ENCODE results near the gene SIPA1.
A peak's percentile ranks its signal among the peaks of the same experiment; 100 is the strongest.

Gene SIPA1

GRCh38 chr11:65617990-65618751 is 19.7 kb upstream of the SIPA1 start:
- H2BK5ac ChIP-seq (ENCODE audit: low read depth, low read length, poor library complexity): no peak overlapping the region
- peak overlapping the region; percentile 56 for H3K18ac ChIP-seq (ENCODE audit: low read length)
- H4K12ac ChIP-seq (ENCODE audit: low read depth, low read length): no peak overlapping the region
- H3K36me3 ChIP-seq (ENCODE audit: control insufficient read depth in 1 of 2, insufficient read depth in 2 of 2, low read length in 2 of 2): peaks cover 57 to 58% of the 10 kb centered on the region in 2 experiments
- H3K4me2 ChIP-seq (ENCODE audit: low read length): no peak overlapping the region
- no peak overlapping the region for H3K14ac ChIP-seq (ENCODE audit: low read length)
- H4K8ac ChIP-seq (ENCODE audit: low read depth, low read length): no peak overlapping the region
- WGBS (ENCODE audit: extremely low coverage, insufficient coverage, insufficient read length): no CpG with 5 or more reads among the region's 33 CpGs
- peaks cover 16% of the 10 kb centered on the region for H3K79me1 ChIP-seq (ENCODE audit: low read length)
- no peak overlapping the region for H3K4ac ChIP-seq (ENCODE audit: low read depth, low read length)
- H3K27me3 ChIP-seq (ENCODE audit: insufficient read depth, low read length): no peaks in the 10 kb centered on the region
- no peaks in the 10 kb centered on the region for H3K9me3 ChIP-seq (ENCODE audit: insufficient read depth, low read depth, low read length)
- H2AFZ ChIP-seq (ENCODE audit: insufficient read depth, low read length, poor library complexity): no peak overlapping the region
- no peak overlapping the region for H3K4me3 ChIP-seq (ENCODE audit: low read depth, low read length)
- no peak overlapping the region for H2BK12ac ChIP-seq (ENCODE audit: low read length)
- DNase-seq: no peak
- no peak overlapping the region for H2BK120ac ChIP-seq (ENCODE audit: insufficient read depth, low read length, poor library complexity)
- H2AK5ac ChIP-seq (ENCODE audit: low read length): no peak overlapping the region
- H4K91ac ChIP-seq (ENCODE audit: low read depth, low read length): no peak overlapping the region
- peaks cover 21% of the 10 kb centered on the region for H3K79me2 ChIP-seq (ENCODE audit: control insufficient read depth, insufficient read depth, low read length, poor library complexity)
- H3K4me1 ChIP-seq (ENCODE audit: control insufficient read depth in 1 of 2, insufficient read depth in 2 of 2, low read length in 2 of 2): peaks cover 8 to 12% of the 10 kb centered on the region in 2 experiments
- H3K23ac ChIP-seq (ENCODE audit: low read length): no peak overlapping the region
- H3K27ac ChIP-seq (ENCODE audit: low read depth, low read length): no peak overlapping the region
- no peak overlapping the region for H3K9ac ChIP-seq (ENCODE audit: low read length)

- H2BK5ac ChIP-seq (ENCODE audit: low read depth, low read length, poor library complexity): no peak overlapping the region
- no peak overlapping the region for H3K27ac ChIP-seq (ENCODE audit: low read depth, low read length)
- H3K4me1 ChIP-seq (ENCODE audit: control insufficient read depth in 1 of 2, insufficient read depth in 2 of 2, low read length in 2 of 2): peaks cover 6 to 9% of the 10 kb centered on the region in 2 experiments
- H2AK5ac ChIP-seq (ENCODE audit: low read length): no peak overlapping the region
- no peaks in the 10 kb centered on the region for H3K27me3 ChIP-seq (ENCODE audit: insufficient read depth, low read length)
- H3K9me3 ChIP-seq (ENCODE audit: insufficient read depth, low read depth, low read length): no peaks in the 10 kb centered on the region
- no peak overlapping the region for H4K91ac ChIP-seq (ENCODE audit: low read depth, low read length)
- H4K8ac ChIP-seq (ENCODE audit: low read depth, low read length): no peak overlapping the region
- no peak overlapping the region for H3K4me2 ChIP-seq (ENCODE audit: low read length)
- whole genome bisulfite sequencing (ENCODE audit: extremely low coverage, insufficient coverage, insufficient read length): no CpG with 5 or more reads among the region's 14 CpGs
- no peak overlapping the region for H3K4ac ChIP-seq (ENCODE audit: low read depth, low read length)
- no peak overlapping the region for H3K14ac ChIP-seq (ENCODE audit: low read length)
- H3K9ac ChIP-seq (ENCODE audit: low read length): no peak overlapping the region
- peaks cover 63 to 64% of the 10 kb centered on the region in 2 experiments for H3K36me3 ChIP-seq (ENCODE audit: control insufficient read depth in 1 of 2, insufficient read depth in 2 of 2, low read length in 2 of 2)
- no peak overlapping the region for H3K23ac ChIP-seq (ENCODE audit: low read length)
- peaks cover 14% of the 10 kb centered on the region for H3K79me1 ChIP-seq (ENCODE audit: low read length)
- H3K18ac ChIP-seq (ENCODE audit: low read length): no peak overlapping the region
- H2BK12ac ChIP-seq (ENCODE audit: low read length): no peak overlapping the region
- no peak for DNase-seq
- no peak overlapping the region for H3K4me3 ChIP-seq (ENCODE audit: low read depth, low read length)
- peaks cover 17% of the 10 kb centered on the region for H3K79me2 ChIP-seq (ENCODE audit: control insufficient read depth, insufficient read depth, low read length, poor library complexity)
- no peak overlapping the region for H2BK120ac ChIP-seq (ENCODE audit: insufficient read depth, low read length, poor library complexity)
- H2AFZ ChIP-seq (ENCODE audit: insufficient read depth, low read length, poor library complexity): no peak overlapping the region
- no peak overlapping the region for H4K12ac ChIP-seq (ENCODE audit: low read depth, low read length)
Observed at GRCh38 chr11:65618763-65619162, 19.1 kb upstream of the SIPA1 start.

GRCh38 chr11:65619281-65619928 is 18.5 kb upstream of the SIPA1 start:
- Histone ChIP-seq H3K4me3 (ENCODE audit: low read depth, low read length) (peak overlapping the region; percentile 16), H2AFZ (ENCODE audit: insufficient read depth, low read length, poor library complexity) (no peak overlapping the region), H3K14ac (ENCODE audit: low read length) (no peak overlapping the region), H3K36me3 (ENCODE audit: control insufficient read depth in 1 of 2, insufficient read depth in 2 of 2, low read length in 2 of 2) (peaks cover 70% of the 10 kb centered on the region in 2 experiments), H3K27ac (ENCODE audit: low read depth, low read length) (no peak overlapping the region), H3K27me3 (ENCODE audit: insufficient read depth, low read length) (no peaks in the 10 kb centered on the region), H3K18ac (ENCODE audit: low read length) (no peak overlapping the region), H2BK5ac (ENCODE audit: low read depth, low read length, poor library complexity) (no peak overlapping the region), H3K4me1 (ENCODE audit: control insufficient read depth in 1 of 2, insufficient read depth in 2 of 2, low read length in 2 of 2) (peaks cover 6 to 9% of the 10 kb centered on the region in 2 experiments), H3K4ac (ENCODE audit: low read depth, low read length) (no peak overlapping the region), H3K79me2 (ENCODE audit: control insufficient read depth, insufficient read depth, low read length, poor library complexity) (peaks cover 13% of the 10 kb centered on the region), H2AK5ac (ENCODE audit: low read length) (no peak overlapping the region), H3K9ac (ENCODE audit: low read length) (no peak overlapping the region), H4K12ac (ENCODE audit: low read depth, low read length) (no peak overlapping the region), H4K91ac (ENCODE audit: low read depth, low read length) (no peak overlapping the region), H2BK12ac (ENCODE audit: low read length) (no peak overlapping the region), H3K4me2 (ENCODE audit: low read length) (no peak overlapping the region), H2BK120ac (ENCODE audit: insufficient read depth, low read length, poor library complexity) (no peak overlapping the region), H4K8ac (ENCODE audit: low read depth, low read length) (no peak overlapping the region), H3K23ac (ENCODE audit: low read length) (no peak overlapping the region), H3K79me1 (ENCODE audit: low read length) (peaks cover 9% of the 10 kb centered on the region), H3K9me3 (ENCODE audit: insufficient read depth, low read depth, low read length) (no peaks in the 10 kb centered on the region)
- DNase-seq: no peak
- no CpG with 5 or more reads among the region's 29 CpGs for WGBS (ENCODE audit: extremely low coverage, insufficient coverage, insufficient read length)

- Histone ChIP-seq H3K9me3 (ENCODE audit: insufficient read depth, low read depth, low read length) (no peaks in the 10 kb centered on the region), H4K91ac (ENCODE audit: low read depth, low read length) (no peak overlapping the region), H3K4me1 (ENCODE audit: control insufficient read depth in 1 of 2, insufficient read depth in 2 of 2, low read length in 2 of 2) (peaks cover 6 to 9% of the 10 kb centered on the region in 2 experiments), H2BK12ac (ENCODE audit: low read length) (no peak overlapping the region), H2AK5ac (ENCODE audit: low read length) (no peak overlapping the region), H3K79me1 (ENCODE audit: low read length) (peaks cover 5% of the 10 kb centered on the region), H3K27me3 (ENCODE audit: insufficient read depth, low read length) (no peaks in the 10 kb centered on the region), H2BK120ac (ENCODE audit: insufficient read depth, low read length, poor library complexity) (no peak overlapping the region), H3K27ac (ENCODE audit: low read depth, low read length) (no peak overlapping the region), H3K18ac (ENCODE audit: low read length) (no peak overlapping the region), H3K23ac (ENCODE audit: low read length) (no peak overlapping the region), H3K4me3 (ENCODE audit: low read depth, low read length) (no peak overlapping the region), H2BK5ac (ENCODE audit: low read depth, low read length, poor library complexity) (no peak overlapping the region), H3K79me2 (ENCODE audit: control insufficient read depth, insufficient read depth, low read length, poor library complexity) (peaks cover 12% of the 10 kb centered on the region), H3K36me3 (ENCODE audit: control insufficient read depth in 1 of 2, insufficient read depth in 2 of 2, low read length in 2 of 2) (peaks cover 81 to 82% of the 10 kb centered on the region in 2 experiments), H3K14ac (ENCODE audit: low read length) (no peak overlapping the region), H4K8ac (ENCODE audit: low read depth, low read length) (no peak overlapping the region), H3K9ac (ENCODE audit: low read length) (no peak overlapping the region), H3K4me2 (ENCODE audit: low read length) (no peak overlapping the region), H4K12ac (ENCODE audit: low read depth, low read length) (no peak overlapping the region), H3K4ac (ENCODE audit: low read depth, low read length) (no peak overlapping the region), H2AFZ (ENCODE audit: insufficient read depth, low read length, poor library complexity) (no peak overlapping the region)
- WGBS (ENCODE audit: extremely low coverage, insufficient coverage, insufficient read length): no CpG with 5 or more reads among the region's 19 CpGs
- DNase-seq: no peak
Observed at GRCh38 chr11:65620666-65621065, 17.2 kb upstream of the SIPA1 start.
